NCI-H2107 (cell line): Measurements from ENCODE around the gene FBRSL1.
A peak's percentile ranks its signal among the peaks of the same experiment; 100 is the strongest.
"Not testable (repeated sequence)": the region's sequence is repeated elsewhere in the genome, so short reads cannot be mapped to it uniquely, and the experiment has no call there.

Experiments
- DNase-seq: peaks from one replicate; lab custom pipeline; 2025; lab: John Stamatoyannopoulos, UW

Gene FBRSL1

GRCh38 chr12:132489602-132490266, at the start of gene FBRSL1:
TSS of gene FBRSL1 (plus strand) at chr12:132490151.
- DNase-seq: peak; percentile 77

GRCh38 chr12:132440420-132440819, 49.5 kb upstream of the FBRSL1 start:
- DNase-seq: not testable (repeated sequence)

GRCh38 chr12:132441871-132442863, 47.8 kb upstream of the FBRSL1 start:
- no peak for DNase-seq

DNA sequence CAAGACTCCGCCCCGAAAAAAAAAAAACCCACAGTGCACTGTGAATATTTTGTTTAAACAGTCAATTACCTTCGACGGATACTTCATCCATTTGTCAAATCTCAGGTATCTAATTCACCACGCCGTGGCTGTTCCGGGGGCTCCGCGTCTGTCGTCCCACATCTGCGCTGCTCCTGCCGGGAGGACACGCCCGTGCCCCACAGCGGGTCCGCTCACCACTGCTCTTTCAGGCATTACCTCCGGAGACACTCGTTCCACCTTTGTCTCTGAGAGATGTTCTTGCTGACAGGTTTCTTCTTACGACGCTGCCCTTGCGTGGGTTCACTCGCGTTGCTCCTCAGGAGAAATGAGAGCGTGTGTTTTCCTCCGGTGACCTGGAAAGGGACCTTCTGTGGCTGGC, 46.9 kb upstream of the FBRSL1 start:
- DNase-seq: no peak

DNA sequence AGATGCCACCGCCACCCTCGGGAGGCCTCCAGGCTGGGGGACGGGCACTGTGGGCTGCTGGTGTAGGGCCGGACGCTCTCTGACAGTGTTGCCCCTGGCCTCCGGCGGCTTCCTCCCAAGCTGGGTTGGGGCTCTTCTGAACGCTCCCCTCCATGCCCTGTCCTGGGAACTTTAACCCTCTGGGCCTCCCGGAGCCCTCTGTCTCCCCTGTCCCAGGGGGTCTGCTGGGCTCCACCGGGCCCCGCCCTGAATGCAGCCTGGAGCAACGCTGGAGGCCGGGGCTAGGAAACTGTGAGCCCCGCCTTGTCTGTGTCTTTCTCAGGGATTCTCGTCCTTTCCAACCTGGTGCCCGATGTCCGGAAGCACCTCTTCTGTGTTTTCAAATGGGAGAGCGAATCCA, 45.7 kb upstream of the FBRSL1 start:
- DNase-seq: no peak

- DNase-seq: no peak
These were observed 44.7 kb upstream of the FBRSL1 start for GRCh38 chr12:132444957-132445883.

- peak; percentile 88 for DNase-seq
These were observed 43.9 kb upstream of the FBRSL1 start for GRCh38 chr12:132445884-132446632.

DNA sequence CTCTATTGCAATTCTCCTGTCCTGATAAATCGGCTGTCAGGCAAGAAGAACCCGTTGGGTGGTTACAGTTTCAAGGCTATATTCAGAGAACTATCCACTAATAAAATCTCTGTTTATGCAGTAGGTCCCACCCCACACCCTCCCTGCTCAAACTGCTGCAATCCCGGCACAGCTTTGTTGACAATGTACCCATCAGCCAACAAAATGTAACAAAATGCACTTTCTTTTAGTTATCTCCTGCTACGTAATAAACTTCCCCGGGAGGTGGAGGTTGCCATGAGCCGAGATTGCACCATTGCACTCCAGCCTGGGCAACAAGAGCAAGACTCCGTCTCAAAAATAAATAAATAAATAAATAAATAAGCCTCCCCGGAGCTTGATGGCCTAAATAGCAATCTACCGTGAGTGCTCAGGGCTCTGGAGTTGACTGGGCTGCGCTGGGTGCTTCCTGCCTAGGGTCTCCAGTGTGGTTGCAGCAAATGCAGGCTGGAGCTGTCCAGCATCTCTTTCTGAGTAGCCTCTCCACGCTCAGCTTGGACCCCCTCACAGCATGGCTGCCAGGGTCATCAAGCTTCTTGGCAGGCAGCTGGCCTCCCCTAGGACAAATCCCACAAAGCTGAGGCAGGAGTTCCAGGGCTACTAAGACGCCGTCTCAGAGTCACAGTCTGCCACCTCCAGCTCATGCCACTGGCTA, 43.2 kb upstream of the FBRSL1 start:
- DNase-seq: no peak

DNA sequence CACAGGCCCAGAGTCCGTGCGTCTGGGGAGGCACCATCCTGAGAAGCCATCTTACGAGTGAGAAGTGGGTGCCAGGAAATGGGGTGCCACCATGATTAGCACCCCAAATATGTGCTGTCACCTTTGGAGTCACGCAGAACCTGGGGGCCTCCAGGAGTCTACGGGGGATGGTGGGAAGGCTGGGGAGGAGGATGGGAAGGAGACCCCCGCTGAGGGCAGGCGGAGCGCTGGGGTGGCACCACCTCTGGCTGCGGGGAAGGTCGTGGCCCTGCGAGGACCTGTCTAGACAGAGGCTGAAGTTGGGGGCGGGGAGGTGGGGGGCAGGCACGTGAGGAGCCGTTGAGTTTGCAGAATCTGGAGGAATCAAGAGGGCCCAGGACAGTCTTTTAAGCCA, 42.6 kb upstream of the FBRSL1 start:
- no peak for DNase-seq

DNA sequence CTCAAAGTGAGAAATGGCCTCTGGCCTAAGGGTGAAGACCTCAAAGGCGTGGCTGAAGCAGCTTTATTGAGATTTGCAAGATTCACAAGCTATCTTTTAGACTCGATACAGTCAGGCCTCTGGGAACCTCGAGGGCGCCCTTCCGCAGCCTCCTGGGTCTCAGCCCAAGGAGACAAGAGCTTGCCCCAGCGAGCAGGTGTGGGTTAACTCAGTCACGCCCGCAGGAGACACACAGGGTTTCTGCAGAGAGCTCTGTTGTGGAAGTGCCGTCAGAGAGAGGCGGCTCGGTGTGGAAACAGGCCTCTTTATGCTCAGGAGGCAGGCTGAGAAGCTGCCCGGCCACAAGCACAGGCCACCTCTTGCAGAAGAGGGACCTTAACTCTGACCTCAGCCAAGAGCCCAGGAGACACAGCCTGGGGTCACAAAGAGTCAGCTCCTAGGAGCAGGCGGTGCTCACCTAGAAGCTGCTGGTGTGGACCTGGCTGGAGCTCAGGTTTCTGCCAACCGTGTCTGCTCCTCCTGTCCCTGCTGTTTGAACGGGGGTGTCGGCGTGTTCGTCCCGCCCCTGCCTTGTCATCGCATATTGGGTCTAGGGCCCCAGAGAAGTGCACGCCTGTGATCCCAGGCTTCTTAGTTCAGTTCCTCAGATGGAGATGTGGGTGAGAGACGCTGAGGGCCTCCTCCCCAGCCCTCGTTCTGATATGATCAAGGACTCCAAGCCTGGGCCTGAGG, 42.1 kb upstream of the FBRSL1 start:
- DNase-seq: no peak

DNA sequence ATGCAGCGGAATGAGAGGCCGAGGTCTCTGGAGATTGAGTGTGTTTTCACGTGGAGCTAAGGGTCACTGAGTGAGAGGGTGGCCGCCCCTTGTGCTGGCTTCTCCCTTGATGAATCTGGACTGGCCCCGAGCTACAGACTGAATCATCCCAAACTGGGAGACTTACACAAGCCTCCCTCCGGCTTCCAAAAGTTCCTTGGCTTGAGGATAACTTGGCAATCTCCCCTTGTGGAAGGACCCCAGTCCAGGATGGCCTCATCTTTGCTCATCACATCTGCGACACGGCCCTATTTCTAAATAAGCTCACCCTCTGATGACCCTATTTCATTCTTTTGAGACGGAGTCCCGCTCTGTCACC, 41.5 kb upstream of the FBRSL1 start:
- no peak for DNase-seq

DNA sequence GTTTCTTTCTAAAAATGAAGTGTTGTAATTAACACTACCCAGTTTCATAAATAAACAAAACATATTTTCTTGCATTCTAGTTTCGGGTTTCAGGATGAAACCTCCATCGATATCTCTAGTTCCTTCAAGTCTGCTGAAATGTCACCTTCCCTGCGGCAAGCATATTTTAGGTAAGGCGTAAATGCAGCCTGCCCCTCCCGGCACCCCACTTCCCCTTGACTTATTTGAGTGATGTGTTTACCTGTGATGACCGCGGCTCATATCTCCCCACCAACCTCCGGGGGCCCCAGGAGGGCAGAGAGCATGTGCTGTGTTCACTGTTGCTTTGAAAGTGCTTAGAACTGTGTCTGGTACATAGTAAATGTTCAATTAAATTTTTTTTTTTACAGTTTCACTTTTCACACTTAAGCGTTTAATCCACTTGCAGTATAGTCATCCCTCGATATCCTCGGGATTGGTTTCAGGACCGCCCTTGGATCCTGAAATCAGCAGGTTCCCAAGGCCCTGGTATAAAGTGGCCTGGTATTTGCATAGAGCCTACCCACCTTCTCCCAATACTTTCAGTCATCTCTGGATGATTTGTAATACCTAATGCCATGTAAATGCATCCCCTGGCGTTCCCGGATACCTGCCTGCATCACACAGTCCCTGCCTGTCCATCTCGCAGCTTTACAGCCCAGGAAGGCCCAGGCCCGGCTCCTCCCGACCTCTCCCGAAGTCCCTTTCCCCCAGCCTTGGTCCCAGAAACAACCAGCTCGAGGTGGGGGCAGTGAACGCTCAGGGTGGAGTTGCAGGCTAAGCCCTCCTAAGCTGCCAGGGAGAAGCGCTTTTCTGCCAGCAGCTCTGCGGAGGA, 40.2 kb upstream of the FBRSL1 start:
- DNase-seq: no peak

DNA sequence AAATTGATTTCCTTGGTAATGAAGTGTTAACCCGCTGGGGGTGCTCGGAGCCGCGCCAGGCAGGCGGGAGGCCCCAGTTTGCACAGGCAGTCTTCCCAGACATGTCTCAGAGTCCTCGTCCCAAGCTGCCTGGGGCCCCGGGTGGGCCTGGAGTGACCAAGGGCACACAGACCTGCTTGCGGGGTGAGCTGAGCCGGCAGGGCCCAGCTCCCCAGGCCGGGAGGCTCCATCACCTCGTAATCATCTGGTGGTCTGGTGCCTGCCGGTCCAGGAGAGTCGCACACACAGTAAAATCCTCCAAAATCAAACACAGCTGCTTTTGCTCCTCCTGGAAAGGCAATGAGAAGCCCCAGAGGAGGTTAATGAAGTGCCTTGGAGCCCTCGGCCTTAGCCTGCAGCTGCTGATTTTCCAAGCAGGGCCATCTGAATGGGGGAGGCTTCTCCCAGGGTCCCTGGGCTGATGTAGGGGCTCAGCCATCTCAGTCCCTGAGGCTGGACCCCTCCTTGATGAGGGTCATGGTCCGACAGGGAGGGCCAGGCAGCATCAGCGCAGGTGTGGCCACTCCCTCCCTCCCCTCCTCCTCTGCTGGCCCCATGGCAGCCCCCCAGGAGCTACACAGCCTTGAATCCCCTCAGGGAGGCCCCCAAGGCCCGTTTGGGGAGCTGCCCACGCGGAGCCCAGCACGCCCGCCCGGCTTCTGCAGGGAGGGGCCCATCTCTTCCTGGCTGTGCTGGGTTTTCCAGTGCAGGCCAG, 39.4 kb upstream of the FBRSL1 start:
- DNase-seq: peak; percentile 43

DNA sequence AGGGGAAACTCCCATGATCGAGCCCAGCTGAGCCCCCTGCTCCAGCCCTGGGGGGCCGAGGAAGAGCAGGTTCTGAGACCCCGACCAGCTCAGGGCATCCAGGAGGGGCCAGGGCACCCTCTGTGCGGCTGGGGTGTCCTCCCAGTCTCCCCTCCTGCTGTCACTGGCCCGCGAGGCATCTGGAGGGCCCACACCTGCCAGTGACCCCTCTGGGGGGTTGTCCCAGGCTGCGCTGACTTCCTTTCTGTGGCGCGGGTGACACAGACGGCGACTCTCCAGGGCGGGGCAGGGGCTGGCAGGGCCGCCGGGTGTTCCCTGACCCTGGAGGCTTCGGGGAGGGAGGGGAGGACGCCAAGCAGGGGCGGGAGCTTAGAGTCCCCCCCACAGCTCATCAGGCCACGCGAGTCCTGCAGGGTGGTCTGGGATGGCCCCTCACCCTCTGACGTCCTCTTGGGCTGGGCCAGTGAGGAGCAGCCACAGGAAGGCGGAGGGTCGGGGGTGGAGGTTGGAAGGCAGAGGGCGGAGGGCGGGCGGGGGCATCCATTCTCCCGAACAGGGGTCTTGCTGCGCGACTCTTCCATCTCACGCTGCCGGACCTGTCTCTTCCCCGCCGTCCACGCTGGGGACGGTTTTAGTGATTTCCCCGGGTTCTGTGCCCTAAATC, 38.6 kb upstream of the FBRSL1 start:
- no peak for DNase-seq

DNA sequence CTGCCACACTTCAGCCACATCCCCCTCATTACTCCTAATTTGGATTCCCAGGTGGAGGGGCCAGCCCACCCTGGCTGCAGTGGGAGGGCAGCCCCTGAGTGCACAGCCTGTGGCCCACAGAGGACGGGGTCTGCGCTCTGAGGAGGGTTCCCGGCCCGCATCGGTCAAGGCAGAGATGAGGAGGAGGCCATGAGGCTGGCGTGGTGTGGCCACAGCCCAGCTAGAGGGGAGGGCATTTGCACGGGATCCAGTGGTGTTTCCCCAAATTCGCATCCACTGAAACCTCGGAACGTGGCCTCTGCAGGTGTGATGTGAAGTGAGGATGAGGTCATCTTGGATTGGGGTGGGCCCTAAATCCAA, 38.1 kb upstream of the FBRSL1 start:
- no peak for DNase-seq

- DNase-seq: no peak
These were observed 37.2 kb upstream of the FBRSL1 start for GRCh38 chr12:132452596-132453350.
